RWPE1 (cell line): ENCODE data around the gene RPA1.

Source experiments
- CTCF ChIA-PET: fragments of 350-600 bp; sonication (Branson Sonifier 250); formaldehyde crosslinking; extraction: SDS; loops from one replicate; lab custom pipeline; 2021; lab: Yijun Ruan, JAX
- POLR2A ChIA-PET: fragments of 400-600 bp; formaldehyde crosslinking; extraction: SDS; loops from one replicate; lab custom pipeline; 2020; ENCODE audit warnings: antibody characterized with exemption; ENCODE audit not compliant: low non-redundant PET; lab: Yijun Ruan, JAX
- DNase-seq: peaks from one replicate; pipeline ENCODE4 v3.0.0; 2012; ENCODE audit warnings: low spot score
- H3K27ac ChIP-seq: fragments of 450-650 bp; 2 replicates; pipeline ENCODE4 v1.5.1; 2017
- TF ChIP-seq, protein P1 (sequence below): fragments of 450-650 bp; conservative IDR thresholded peaks from 2 replicates; pipeline ENCODE4 v1.5.1; 2017; ENCODE audit warnings: low read depth, mild to moderate bottlenecking

The RPA1 gene

DNA sequence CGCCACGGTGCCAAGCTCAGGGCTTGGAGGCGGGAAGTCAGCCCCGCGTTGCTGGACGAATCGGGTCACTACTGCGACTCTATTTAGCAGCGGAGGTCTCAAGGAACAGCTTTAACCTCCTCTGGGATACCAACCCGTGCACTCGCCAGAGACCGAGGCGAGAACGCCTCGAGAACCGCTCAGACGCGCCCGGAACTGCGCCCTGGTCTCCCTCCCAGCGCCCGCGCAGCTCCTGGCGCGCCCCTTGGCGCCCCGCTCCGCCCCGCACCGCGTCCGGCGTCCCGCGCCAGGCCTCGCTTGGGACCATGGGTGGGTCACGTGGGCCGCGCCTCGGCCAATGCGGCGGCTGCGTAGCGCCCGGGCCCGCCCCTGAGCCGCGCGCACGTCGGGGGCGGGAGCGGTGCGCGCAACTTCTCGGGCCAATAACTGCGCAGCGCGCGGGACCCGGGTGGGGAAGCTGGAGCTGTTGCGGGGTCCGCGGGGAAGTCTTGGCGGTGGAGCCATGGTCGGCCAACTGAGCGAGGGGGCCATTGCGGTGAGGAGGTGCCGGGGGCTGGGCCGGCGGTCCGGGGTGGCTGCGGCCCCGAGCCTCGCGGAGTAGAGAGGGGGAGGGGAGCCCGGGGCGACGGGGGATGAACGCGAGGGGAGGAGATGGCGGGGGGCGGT lies at the start of gene RPA1, which contains the start of gene SMYD4:
Gene RPA1 (plus strand): TSS at position 414 of the 666 bp plus-strand sequence. CDS start 89 bp downstream, at position 503.
Gene SMYD4 (minus strand): TSS at position 311 of the 666 bp plus-strand sequence. CDS start 1,908 bp downstream, outside the sequence.
- CTCF ChIA-PET, result interaction anchor here (0.6 to 0.7 kb wide), 2 partner anchors 110 to 163 kb away, joined by 3 read pairs; no protein-coding TSS in a partner anchor
- POLR2A ChIA-PET, result interaction anchor here (0.8 to 1.4 kb wide), 2 partner anchors 14 to 113 kb away, joined by 3 to 5 read pairs; no protein-coding TSS in a partner anchor
- TF ChIP-seq, protein P1, sequence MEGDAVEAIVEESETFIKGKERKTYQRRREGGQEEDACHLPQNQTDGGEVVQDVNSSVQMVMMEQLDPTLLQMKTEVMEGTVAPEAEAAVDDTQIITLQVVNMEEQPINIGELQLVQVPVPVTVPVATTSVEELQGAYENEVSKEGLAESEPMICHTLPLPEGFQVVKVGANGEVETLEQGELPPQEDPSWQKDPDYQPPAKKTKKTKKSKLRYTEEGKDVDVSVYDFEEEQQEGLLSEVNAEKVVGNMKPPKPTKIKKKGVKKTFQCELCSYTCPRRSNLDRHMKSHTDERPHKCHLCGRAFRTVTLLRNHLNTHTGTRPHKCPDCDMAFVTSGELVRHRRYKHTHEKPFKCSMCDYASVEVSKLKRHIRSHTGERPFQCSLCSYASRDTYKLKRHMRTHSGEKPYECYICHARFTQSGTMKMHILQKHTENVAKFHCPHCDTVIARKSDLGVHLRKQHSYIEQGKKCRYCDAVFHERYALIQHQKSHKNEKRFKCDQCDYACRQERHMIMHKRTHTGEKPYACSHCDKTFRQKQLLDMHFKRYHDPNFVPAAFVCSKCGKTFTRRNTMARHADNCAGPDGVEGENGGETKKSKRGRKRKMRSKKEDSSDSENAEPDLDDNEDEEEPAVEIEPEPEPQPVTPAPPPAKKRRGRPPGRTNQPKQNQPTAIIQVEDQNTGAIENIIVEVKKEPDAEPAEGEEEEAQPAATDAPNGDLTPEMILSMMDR, result no peak
- peak within 1 kb of the TSS; percentile 84 for H3K27ac ChIP-seq
- peak; percentile 95 for DNase-seq

DNA sequence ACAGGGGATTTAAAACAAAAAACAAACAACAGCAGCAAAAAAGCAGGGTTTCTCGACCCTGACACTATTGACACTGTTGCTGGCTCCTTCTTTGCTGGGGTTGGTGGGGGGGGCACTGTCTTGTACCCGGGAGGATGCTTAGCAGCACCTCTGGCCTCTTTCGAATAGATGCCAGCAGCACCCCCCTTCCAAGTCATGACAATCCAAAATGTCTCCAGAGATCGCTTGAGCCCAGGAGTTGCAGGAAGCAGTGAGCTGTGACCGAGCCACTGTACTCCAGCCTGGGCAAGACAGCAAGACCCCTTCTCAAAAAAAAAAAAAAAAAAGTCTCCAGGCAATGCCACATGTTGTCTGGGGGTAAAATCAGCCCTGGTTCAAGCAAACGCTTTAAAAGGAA lies 47.6 kb upstream of the RPA1 start:
- TF ChIP-seq, protein P1, result no peak
- ChIA-PET POLR2A (no interaction called here), CTCF (interaction anchor here (1.1 kb wide), 1 partner anchor 61 kb away, joined by 3 read pairs; no protein-coding TSS in a partner anchor)
- DNase-seq, result no peak
- H3K27ac ChIP-seq, result peak overlapping the region; percentile 99

- H3K27ac ChIP-seq, result peak overlapping the region; percentile 99
- ChIA-PET CTCF (interaction anchor here (0.5 to 1.1 kb wide), 7 partner anchors 29 to 685 kb away, joined by 3 to 6 read pairs (median 3); no protein-coding TSS in a partner anchor), POLR2A (no interaction called here)
- TF ChIP-seq, protein P1, result no peak
- DNase-seq, result no peak
Measured at GRCh38 chr17:1783271-1783670, 46.5 kb upstream of the RPA1 start.

DNA sequence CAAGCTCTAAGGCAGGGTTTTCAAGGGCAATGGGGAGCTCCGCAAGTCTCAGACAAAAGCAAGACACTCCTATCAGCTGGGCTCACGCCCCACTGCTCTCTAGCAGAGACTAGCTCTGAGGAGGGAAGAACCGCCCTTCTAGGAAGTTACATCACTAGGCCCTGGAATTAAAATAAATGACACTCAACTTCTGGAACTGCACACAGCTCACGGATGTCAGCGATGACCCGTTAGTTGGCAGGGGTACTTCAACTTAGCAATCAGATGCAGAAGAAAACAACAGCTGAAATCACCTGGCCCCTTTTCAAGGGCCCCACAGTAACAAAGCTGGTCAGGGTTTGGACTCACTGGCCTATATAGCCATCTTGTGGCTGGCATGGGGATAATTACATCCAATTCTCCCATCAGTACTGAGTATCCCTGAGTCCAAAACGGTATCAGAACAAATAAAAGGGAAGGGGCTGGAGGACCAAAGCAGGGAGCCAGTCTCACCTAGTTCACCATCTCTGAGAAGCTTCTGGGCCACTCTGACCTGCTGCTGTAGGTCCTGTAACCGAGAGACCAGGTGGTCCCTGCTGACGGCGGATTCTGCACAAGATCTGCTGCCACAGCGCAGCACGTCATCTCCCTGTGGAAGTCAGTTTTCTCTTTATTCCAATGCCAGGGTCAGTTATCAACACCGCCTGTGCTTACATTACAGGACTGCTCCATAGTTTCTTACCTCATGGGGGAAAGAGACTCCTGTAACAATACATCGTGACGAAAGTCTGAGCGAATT lies 45.8 kb upstream of the RPA1 start:
- H3K27ac ChIP-seq, result peak overlapping the region; percentile 99

DNA sequence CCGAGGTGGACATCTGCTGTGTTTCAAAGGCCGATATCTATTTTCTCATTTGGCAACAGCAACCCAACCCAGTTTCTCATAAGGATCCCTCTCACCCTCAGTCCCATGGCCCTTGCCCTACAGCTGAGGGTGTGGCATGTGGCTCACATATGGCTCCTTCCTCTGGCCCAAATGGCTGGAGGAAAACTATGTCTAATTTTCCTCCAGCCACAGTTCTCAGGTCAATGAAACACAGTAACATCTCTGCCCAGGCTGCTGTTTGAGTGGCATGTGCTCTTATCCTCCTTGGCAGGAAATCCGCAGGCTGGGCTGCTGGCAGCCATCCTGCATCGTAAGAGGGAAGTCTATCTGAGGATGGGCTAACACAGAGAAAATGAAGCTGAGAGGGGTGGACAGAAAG lies 43.9 kb upstream of the RPA1 start:
- no peak for DNase-seq
- TF ChIP-seq, protein P1, result no peak
- peak overlapping the region; percentile 99 for H3K27ac ChIP-seq
- ChIA-PET POLR2A (interaction anchor here (0.6 kb wide), 1 partner anchor 69 kb away, joined by 8 read pairs; no protein-coding TSS in a partner anchor), CTCF (no interaction called here)

More for the DNA sequence above, 45.8 kb upstream of the RPA1 start:
- TF ChIP-seq, protein P1, result peak; percentile 72
- ChIA-PET CTCF (interaction anchor here (0.5 to 1.2 kb wide), 8 partner anchors 10 to 686 kb away, joined by 3 to 6 read pairs (median 4); no protein-coding TSS in a partner anchor), POLR2A (no interaction called here)
- peak; percentile 61 for DNase-seq

- TF ChIP-seq, protein P1, result no peak
- no peak for DNase-seq
- H3K27ac ChIP-seq, result peak overlapping the region; percentile 99
- ChIA-PET CTCF (interaction anchor here (0.6 kb wide), 1 partner anchor 43 kb away, joined by 5 read pairs; no protein-coding TSS in a partner anchor), POLR2A (no interaction called here)
Measured at GRCh38 chr17:1786708-1787107, 43.1 kb upstream of the RPA1 start.
